Lower leg skin (tissue), 4 donors: ENCODE results near the gene GEMIN4. TPM values are rescaled to one million over a fixed set of nuclear protein-coding genes. Genes with fewer than 3 reads are reported as not detected.

ENCODE experiments used
- DNase-seq, 2 donors: peaks; one replicate each; pipeline ENCODE4 v3.0.0-alpha.2; 2019; ENCODE audit warnings: low spot score in 2 of 2
- H3K4me3 ChIP-seq: fragments of 200-600 bp; sonication (generic); 2 replicates; pipeline ENCODE4 v1.5.1; 2017; ENCODE audit warnings: mild to moderate bottlenecking, low read depth; ENCODE audit not compliant: poor library complexity, severe bottlenecking
- CTCF ChIP-seq, 3 donors: fragments of 450-650 bp; IDR thresholded peaks; one replicate each; pipeline ENCODE4 v1.5.1; 2016; ENCODE audit warnings: antibody characterized with exemption in 3 of 3, mild to moderate bottlenecking in 3 of 3, moderate library complexity in 2 of 3
- POLR2A ChIP-seq, 2 donors: fragments of 450-650 bp; IDR thresholded peaks; one replicate each; pipeline ENCODE4 v1.6.1; 2016 to 2017; ENCODE audit warnings: antibody characterized with exemption in 2 of 2, mild to moderate bottlenecking in 1 of 2, moderate library complexity in 1 of 2
- whole genome bisulfite sequencing, 2 donors: methylation state at CpG; one replicate each; pipeline ENCODE4 v1.1.5; 2018; 5-methylcytosine and 5-hydroxymethylcytosine counted together
- intact Hi-C: fragments of 100-400 bp; cut with DNase I; formaldehyde crosslinking; loops from one replicate; pipeline ENCODE4 v1.15.0; 2023; ENCODE audit warnings: low total_unique reads
- total RNA-seq, 4 donors: library from RNA; depleted of rRNA; stranded (reverse); fragments of >200 nt; gene quantifications; one replicate each; pipeline ENCODE4 v1.1.0, GENCODE V29; 2016

Gene GEMIN4
- total RNA-seq, 4 donors from 2014 or later, result 27.7 to 48.3 (median 37.7) TPM

- intact Hi-C loops, result no loop called here
- WGBS, 2 donors, result 47 to 63% methylated on average over 13 of the region's 13 CpGs
- TF ChIP-seq CTCF (IDR thresholded peaks at IDR 0.05) (no peak), POLR2A (IDR thresholded peaks at IDR 0.05) (no peak)
- no peak overlapping the region for H3K4me3 ChIP-seq
- DNase-seq, result no peak
Observed at GRCh38 chr17:720706-721539, 31.1 kb downstream of the GEMIN4 start.

DNA sequence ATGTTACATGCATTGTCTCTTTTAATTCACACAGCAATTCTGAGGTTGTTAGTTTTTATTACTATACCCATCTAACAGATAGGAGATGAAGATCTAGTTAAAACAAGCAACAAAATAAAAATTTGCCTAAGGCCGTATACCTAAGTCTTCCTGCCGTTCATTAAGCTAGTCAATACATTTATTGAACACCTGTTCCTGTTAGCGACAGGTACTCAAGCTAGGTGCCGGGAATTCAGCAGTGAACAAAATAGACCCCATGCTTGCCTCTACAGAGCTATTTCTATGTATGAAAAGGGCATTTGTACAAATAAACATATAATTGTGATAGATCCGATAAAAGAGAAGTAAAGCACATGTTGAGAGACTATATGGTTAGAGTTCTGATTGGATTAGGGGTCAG, 34.0 kb downstream of the GEMIN4 start:
- TF ChIP-seq CTCF (IDR thresholded peaks at IDR 0.05) (no peak), POLR2A (IDR thresholded peaks at IDR 0.05) (no peak)
- no peak for DNase-seq
- H3K4me3 ChIP-seq, result no peak overlapping the region
- intact Hi-C loops, result no loop called here
- WGBS, 2 donors, result 81 to 83% methylated on average over 5 of the region's 5 CpGs

DNA sequence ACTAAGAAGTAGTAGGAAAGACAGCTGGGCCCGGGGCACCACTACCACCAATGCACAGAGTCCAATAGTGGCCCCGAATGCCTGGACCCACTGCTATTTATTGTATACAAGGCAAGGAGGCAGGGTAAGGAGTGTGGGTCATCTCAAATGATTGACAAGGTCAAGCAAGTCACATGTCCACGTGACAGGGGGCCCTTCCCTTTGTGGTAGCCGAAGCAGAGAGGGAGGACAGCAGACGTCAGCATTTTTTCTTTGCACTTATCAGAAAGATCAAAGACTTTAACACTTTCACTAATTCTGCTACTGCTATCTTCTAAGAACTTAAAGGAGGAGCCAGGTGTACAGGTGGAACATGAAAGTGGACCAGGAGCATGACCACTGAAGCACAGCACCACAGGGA, 43.9 kb downstream of the GEMIN4 start:
- no peak for DNase-seq
- WGBS, 2 donors, result 76 to 79% methylated on average over 5 of the region's 5 CpGs

GRCh38 chr17:705863-706262, 46.2 kb downstream of the GEMIN4 start:
- 87 to 89% methylated on average over 6 of the region's 6 CpGs for WGBS, 2 donors
- no peak for DNase-seq

More for the DNA sequence above, 43.9 kb downstream of the GEMIN4 start:
- intact Hi-C loops, result no loop called here
- no peak overlapping the region for H3K4me3 ChIP-seq
- no peak for TF ChIP-seq POLR2A (IDR thresholded peaks at IDR 0.05)
- TF ChIP-seq CTCF (IDR thresholded peaks at IDR 0.05), result no peak

DNA sequence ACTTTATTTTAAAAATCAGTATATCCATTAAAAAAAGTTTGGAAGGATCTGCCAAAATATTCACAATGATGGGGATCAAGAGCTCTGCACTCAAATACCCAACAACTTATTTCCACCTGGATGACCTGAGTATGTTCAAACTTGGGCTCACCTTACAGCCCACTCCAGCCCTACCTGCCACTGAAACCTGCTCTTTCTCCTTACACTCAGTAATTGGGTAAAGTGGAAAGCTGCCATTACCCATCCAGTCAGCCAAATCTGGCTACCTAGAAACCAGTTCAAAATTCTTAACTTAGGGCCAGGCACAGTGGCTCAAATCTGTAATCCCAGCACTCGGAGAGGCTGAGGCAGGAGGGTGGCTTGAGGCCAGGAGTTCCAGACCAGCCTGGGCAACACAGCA, 47.1 kb downstream of the GEMIN4 start:
- WGBS, 2 donors, result 88 to 91% methylated on average over 1 of the region's 1 CpG
- TF ChIP-seq CTCF (IDR thresholded peaks at IDR 0.05) (no peak), POLR2A (IDR thresholded peaks at IDR 0.05) (no peak)
- no peak for DNase-seq
- H3K4me3 ChIP-seq, result no peak overlapping the region
- intact Hi-C loops, result no loop called here

More at GRCh38 chr17:705863-706262, 46.2 kb downstream of the GEMIN4 start:
- H3K4me3 ChIP-seq, result no peak overlapping the region
- intact Hi-C loops, result no loop called here
- TF ChIP-seq CTCF (IDR thresholded peaks at IDR 0.05) (no peak), POLR2A (IDR thresholded peaks at IDR 0.05) (no peak)
